ENCODE measurements around the gene TTC7B.

TTC7B gene

GRCh38 chr14:90805662-90806540, 10.3 kb downstream of the TTC7B start:
- DNase-seq (ENCODE audit: low spot score) = no peak

- no peak for DNase-seq (ENCODE audit: low spot score)
Observed at GRCh38 chr14:90805084-90805391, 11.2 kb downstream of the TTC7B start.

GRCh38 chr14:90804292-90805083, 11.7 kb downstream of the TTC7B start:
- no peak for DNase-seq (ENCODE audit: low spot score)

GRCh38 chr14:90803249-90803648, 13.0 kb downstream of the TTC7B start:
- no peak for DNase-seq (ENCODE audit: low spot score)

GRCh38 chr14:90799420-90799819, 16.8 kb downstream of the TTC7B start:
- DNase-seq (ENCODE audit: low spot score) = no peak

GRCh38 chr14:90797919-90798318, 18.3 kb downstream of the TTC7B start:
- no peak for DNase-seq (ENCODE audit: low spot score)

- no peak for DNase-seq (ENCODE audit: low spot score)
Observed at GRCh38 chr14:90797451-90797850, 18.8 kb downstream of the TTC7B start.

GRCh38 chr14:90796329-90796728, 19.9 kb downstream of the TTC7B start:
- no peak for DNase-seq (ENCODE audit: low spot score)

- peak; percentile 73 for DNase-seq (ENCODE audit: low spot score)
Observed at GRCh38 chr14:90795744-90796143, 20.5 kb downstream of the TTC7B start.

- DNase-seq (ENCODE audit: low spot score) = no peak
Observed at GRCh38 chr14:90791486-90791885, 24.7 kb downstream of the TTC7B start.

- DNase-seq (ENCODE audit: low spot score) = no peak
Observed at GRCh38 chr14:90788031-90788430, 28.2 kb downstream of the TTC7B start.

GRCh38 chr14:90785876-90786450, 30.3 kb downstream of the TTC7B start:
- no peak for DNase-seq (ENCODE audit: low spot score)

- DNase-seq (ENCODE audit: low spot score) = no peak
Observed at GRCh38 chr14:90785471-90785870, 30.8 kb downstream of the TTC7B start.

GRCh38 chr14:90784621-90785270, 31.5 kb downstream of the TTC7B start:
- no peak for DNase-seq (ENCODE audit: low spot score)

- no peak for DNase-seq (ENCODE audit: low spot score)
Observed at GRCh38 chr14:90783344-90783743, 32.9 kb downstream of the TTC7B start.

- DNase-seq (ENCODE audit: low spot score) = no peak
Observed at GRCh38 chr14:90782892-90783291, 33.3 kb downstream of the TTC7B start.

- no peak for DNase-seq (ENCODE audit: low spot score)
Observed at GRCh38 chr14:90781876-90782275, 34.4 kb downstream of the TTC7B start.

- DNase-seq (ENCODE audit: low spot score) = no peak
Observed at GRCh38 chr14:90781344-90781761, 34.9 kb downstream of the TTC7B start.

- DNase-seq (ENCODE audit: low spot score) = no peak
Observed at GRCh38 chr14:90780519-90780918, 35.7 kb downstream of the TTC7B start.

- no peak for DNase-seq (ENCODE audit: low spot score)
Observed at GRCh38 chr14:90778571-90779255, 37.5 kb downstream of the TTC7B start.

- DNase-seq (ENCODE audit: low spot score) = no peak
Observed at GRCh38 chr14:90777830-90778485, 38.3 kb downstream of the TTC7B start.

Data from AG08396 (cell line).